Stimulated activated CD4-positive, alpha-beta T cell treated with anti-CD3 and anti-CD28 coated beads, Interleukin-2, amount 100 ng/mL, for 48 hours (primary cell): ENCODE results near the gene UBAC2.
"Not testable (repeated sequence)": the region's sequence is repeated elsewhere in the genome, so short reads cannot be mapped to it uniquely, and the experiment has no call there.

Experiments used
- DNase-seq, 2 donors: peaks; one replicate each; pipeline ENCODE4 v3.0.0-alpha.2; 2020

UBAC2 gene

DNA sequence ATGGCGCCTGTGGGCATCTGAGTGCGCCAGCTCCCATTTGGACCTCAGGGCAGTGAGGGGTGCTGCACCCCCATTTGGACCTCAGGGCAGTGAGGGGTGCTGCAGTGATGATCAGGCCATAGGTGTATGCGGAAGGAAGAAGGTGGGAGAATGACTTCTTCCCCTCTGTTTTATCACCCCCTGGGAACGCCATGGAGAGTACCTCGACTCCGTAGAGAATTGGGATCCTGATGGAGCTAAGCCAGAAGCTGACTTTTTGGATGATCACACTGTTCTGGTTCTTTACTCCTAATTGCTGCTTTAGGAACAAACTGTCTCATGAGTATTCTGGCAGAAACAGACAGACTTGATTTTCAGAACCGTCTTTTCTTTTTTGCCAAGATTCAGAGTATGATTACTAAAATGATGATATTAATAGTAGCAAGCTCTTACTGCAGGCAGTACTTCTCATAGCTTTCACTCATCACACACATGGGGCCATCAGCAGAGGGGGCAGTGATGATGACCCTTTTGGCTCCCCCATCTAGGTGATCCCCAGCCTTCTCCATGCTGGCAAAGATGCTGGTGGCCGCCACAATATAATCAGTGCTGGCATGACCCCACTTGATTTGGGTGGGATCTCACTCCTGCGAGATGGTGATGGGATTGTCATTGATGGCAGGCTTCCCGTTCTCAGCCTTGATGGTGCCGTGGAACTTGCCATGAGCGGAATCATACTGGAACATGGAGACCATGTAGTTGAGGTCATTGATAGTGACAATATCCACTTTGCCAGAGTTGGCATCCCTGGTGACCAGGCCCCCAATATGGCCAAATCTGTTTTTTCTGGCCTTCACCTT, 10.3 kb upstream of the UBAC2 start:
- DNase-seq = no peak

DNA sequence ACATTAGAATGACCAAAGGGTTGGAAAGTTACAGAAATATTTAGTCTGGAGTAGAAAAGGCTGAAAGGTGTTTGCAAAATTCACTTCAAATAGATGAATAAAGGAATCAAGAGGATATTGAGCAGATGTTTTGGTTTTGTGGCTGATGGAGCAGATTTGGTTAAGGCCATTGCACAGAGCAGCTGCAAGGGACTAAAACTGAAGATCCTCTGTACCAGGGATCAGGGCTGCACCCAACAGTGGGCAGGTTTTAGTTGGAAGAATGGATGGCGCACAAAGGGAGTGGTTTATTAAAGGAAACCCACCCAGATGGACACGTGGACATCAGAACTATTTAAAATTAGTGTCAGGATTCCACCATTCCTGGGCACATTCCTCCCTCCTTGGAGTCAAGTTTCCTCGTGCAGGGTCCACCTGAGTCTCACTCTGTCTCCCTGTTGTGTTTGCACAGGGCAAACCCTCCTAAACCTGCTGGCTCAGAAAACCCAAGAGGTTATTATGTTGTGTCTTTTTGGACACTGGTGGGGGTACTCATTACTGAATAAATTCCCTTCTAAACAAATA, 9.2 kb upstream of the UBAC2 start:
- no peak for DNase-seq

DNA sequence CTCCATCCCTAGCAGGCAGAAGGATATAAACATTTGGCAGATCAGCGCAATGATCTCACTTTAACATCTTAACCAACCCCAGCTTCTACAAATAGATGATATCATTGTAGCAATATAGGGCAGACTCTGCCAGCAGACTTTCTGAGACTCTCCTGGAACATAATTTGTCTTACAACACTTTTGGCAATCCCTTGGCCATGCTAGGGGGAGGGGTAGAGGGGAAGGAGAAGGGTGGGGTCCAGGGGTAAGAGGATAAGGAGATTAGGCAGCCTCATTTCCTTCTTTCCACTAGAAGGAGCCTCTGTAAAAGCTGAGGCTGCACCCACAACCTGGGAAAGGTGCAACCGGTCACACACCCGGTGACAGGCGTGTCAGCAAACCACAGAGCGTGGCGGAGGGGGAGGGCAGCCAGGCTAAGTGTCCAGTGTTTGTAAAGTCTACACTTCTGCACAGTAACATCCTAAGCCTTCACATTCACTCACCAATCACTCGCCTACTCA, 8.7 kb upstream of the UBAC2 start:
- no peak for DNase-seq

DNA sequence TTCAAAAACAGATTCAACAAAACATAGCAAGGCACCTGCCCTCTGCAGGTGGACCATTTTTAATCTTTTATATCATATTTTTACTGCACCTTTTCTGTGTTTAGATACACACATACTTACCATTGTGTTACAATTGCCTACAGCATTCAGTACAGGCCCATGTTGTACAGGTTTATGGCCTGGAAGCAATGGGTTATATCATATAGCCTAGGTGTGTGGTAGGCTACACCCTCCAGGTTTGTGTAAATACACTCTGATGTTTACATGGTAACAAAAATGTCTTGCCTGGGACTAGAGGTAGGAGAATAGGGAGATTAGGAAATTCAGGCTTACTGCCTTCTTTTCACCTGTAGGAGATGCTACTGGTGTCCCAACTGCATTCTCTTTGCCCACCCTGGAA, 8.2 kb upstream of the UBAC2 start:
- no peak for DNase-seq

DNA sequence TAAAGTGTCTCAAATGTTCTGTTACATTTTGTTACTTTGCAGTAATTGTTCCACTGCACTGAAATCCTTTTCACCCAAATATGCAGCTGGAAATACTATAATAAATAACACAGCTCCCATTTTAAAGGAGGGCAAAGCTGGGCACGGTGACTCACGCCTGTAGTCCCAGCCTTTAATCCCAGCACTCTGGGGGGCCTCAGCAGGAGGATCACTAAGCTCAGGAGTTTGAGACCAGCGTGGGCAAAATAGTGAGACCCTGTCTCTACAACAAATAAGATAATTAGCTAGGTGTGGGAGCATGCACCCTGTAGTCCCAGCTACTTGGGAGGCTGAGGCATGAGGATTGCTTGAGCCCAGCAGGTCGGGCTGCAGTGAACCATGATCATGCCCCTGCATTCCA, 7.5 kb upstream of the UBAC2 start:
- DNase-seq = no peak

DNA sequence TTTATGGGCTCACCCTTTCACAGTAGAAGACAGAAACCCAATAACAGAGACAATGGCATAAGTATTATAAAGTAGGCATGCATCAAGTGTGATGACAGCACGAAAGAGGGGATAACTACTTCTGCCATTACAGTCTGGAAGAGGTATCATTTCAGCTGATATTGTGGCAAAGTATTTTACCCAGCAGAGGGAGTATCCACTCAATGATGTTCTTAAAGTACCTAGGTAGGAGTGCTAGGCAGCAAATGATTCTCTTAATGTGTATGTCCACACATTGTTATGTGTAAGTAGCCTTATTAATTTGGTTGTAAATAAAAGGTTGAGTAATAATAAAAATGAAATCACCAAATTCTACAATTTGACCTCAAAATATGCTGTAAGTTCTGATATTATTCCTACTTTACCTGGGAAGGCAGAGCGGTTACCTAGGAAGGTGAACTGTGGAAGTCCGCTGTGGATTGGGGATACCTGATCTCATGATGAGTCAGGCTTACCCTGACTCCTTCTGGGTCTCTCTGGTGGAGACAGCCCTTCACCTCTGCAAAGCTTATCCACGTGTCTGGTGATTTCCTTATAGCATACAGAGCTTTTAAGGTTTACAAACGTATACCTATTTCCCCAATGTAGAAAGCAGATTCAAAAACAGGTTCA, 4.1 kb upstream of the UBAC2 start:
- DNase-seq = no peak

DNA sequence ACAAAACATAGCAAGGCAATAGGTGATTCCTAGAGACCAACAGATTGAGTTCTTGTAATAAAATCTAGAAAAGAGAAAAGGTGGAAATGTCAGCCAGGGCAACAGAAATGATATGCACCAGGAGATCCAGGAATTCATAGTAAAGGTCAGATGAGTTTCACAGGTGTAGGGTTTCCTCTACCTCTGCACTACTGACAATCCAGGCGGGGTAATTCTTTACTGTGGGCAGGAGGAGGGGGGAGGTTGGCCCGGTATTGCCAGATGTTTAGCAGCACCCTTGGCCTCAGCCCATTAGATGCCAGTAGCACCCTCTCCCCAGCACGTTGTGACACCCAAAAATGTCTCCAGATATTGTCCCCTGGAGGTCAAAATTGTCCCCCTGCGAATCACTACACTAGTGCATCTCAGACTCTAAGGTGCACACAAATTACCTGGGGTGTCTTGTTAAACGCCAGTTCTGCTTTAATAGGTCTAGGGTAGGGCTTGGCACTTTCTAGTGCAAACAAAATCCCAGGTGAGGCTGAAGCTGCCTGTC, 3.5 kb upstream of the UBAC2 start:
- DNase-seq = no peak

DNA sequence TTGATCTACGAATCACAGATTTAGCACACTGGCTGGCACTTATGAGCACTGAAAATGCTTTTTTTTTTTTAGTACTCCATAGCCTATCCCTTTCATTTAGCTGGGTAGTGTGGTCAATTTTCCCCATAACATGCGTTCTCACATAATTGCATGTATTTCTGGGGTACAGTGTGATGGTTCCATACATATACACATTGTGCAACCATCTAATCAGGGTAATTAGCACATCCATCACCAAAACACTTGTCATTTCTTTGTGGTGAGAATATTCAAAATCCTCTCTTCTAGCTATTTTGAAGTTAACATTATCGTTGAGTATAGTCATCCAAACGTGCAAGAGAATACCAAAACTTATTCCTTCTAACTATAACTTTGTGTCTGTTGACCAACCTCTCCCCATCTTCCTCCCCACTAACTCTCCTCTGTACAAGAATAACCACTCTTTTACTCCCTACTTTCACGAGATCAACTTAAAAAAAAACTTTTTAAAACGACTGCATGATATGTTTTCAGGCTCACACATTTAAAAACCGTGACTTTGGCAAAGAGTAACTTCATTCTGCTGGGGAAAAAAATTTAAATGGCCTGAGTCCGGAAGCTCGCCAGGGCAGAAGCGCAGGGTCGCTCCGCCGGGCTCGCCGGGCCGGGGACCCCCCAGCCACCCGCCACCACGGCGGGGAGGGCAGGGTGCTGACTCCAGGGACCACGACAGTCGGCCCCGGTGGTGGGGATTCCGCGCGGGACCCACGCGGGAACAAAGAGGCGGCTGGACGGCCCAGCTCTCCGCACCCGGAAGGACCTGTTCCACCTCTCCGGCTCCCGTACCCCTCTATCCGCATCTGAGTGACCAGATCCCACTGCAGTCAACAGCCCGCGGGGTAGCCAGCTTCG, 868 bp upstream of the UBAC2 start:
- DNase-seq = no peak

DNA sequence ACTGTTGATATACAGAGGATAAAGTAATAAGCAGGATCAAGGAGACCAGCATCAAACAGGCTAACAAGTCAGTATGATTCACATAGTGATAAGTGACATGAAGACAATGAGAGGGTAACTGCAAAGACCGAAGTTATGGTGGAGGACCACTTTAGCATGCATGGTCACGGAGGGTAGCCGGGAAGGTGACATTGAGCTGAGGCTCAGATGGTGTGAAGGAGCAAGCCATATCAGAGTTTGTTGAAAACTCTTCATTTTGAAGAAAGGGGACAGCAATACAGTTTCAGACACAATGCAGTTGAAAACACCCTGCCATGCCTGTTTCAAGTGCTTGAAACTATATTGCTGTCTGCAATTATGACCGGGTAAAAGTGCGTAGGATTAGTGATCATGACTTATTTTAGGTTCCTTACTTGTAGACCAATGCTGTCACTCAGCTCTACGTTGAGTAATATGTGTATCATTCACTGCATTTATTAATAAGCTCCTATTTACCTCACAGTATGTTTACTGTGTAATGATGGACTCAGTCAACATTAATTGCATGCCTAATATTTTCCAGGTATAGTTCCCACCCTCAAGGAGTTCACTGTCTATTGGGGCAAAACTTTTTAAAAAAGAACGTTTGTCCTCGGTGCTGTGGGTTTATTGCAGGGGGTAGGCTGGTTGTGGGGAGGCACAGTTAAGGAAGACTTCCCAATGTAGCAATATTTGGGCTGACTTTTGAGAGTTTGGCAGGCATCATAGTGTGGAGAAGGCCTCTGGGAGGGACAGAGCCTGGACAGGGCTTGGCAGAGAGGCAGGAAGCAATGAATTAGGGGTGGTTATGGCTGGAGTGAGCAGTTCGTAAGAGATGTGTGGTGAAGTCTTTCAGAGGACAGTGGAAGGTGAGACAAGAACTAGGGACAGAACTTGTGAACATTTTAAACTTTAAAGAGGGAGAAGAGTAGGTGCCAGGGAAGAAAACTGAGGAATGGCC, 3.2 kb downstream of the UBAC2 start:
- DNase-seq = no peak

DNA sequence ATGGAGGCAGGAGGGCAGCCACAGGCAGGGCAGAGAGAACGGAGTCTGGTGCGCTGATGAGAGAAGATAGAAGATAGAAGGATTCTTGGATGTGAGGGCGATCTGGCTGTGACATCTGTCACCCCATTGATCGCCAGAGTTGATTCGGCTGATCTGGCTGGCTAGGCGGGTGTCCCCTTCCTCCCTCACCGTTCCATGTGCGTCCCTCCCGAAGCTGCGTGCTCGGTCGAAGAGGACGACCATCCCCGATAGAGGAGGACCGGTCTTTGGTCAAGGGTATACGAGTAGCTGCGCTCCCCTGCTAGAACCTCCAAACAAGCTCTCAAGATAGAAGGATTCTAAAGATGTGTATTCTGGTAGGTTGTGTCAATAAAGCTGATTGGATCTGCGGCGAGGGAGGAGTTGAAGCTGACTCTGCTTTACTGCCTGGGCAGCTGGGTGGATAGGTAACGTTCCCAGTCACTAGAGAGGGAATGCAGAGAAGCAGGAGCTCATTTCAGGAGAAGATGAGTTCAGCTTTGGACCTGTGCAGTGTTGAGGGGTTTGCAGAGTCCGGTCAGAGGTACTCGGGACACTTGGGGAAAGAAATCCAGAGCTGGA, 5.1 kb downstream of the UBAC2 start:
- DNase-seq = no peak

DNA sequence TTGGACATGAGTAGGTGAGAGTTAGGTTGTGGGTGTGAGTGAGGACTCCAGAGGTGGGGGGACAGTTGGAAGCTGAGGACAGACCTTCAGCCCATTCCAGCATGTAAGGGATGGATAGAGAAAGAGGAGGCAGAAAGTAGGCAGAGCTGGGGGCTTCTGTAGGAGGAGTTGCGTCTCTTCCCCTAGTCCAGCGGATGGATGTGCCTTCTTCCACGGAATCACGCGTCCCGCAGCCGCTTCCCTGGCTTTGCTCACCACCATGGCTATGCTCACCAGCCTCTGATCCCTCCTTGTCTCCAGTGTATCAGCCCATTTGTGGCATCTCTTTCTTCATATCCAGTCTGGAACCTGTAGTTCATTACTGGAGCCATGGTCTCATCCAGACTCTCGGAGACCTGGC, 5.6 kb downstream of the UBAC2 start:
- no peak for DNase-seq

DNA sequence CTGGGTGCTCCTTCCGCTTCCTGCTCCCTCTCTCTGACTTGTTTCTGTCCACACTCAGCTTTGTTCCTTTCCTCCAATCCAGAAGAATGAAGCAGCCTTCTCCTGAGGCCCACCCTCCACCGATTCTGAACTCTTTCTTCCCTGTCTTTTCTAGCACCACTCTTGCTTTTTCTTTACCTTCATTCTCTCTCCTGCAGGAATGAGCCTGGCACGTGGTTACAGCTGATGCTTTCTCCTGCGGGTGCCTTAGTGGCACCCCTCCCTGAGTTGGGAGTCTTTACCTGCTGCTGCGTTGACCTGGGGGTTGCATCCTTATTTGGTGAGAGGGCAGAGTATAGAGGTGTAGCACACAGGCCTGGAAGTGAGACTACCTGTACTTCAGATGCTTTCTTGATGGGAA, 6.2 kb downstream of the UBAC2 start:
- DNase-seq = no peak

DNA sequence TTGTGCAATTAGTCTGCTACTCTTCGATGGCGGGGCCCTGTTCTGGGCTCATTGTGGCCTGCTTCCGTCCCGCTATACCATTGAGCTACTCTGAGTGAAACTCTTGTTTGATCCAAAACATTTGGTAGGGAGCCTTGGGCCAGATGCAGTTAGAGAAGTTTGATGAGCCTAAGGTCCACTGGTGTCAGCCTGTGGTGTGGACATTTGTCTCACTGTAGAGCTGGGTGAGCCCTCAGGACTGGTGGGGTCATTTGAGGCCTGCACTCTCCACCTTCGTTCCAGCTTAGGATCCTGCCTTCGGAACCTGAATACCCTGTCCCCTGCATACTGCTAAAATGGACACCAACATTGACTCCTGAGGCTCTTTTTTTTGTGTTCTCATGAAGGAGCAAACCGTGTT, 6.9 kb downstream of the UBAC2 start:
- no peak for DNase-seq

DNA sequence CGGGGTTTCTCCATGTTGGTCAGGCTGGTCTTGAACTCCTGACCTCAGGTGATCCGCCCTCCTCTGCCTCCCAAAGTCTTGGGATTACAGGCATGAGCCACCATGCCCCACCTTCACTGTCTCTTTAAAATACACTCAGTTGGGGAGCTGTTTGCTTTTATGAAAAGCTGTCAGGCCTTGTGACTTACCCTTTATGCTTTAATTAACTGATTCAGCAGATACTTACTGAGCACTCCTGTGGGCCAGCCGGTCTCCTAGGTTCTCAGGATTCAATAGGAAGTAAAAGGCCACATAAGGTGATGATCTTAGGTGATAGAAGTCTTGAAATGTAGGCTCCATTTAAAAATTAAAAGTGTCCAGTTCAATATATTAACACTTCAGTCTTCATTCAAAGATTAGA, 7.5 kb downstream of the UBAC2 start:
- DNase-seq = no peak

DNA sequence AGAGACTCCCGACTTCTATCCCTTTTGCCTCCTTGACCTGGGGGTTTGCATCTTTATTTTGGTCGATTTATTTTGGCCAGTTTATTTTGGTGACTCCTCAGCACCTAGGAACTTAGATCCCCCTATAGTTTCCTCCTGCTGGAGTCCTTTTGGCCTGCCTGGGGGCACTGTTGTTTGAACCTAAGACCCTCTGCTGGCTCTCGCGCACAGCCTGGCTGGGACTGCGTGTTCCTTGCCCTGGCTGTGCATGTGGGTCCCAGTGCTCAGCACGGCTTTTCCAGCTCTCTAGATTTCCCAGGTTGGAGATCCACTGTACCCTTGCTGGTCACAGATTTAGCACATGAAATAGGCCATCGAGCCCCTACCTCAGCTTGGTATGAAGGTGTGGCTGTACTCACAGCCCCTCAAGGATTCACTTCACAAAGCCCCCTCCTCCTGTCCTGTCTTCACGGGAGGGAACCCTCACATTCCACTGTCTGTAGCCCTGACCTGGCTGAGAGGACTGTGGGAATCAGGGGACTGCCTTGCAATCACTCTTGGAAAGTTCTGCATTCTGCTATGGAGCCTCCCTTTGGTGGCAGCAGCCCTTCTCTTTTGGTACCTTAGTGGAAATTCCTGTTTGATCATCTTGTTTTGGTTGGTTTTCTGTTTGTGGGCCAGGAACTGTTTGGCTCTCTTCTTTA, 8.3 kb downstream of the UBAC2 start:
- no peak for DNase-seq

DNA sequence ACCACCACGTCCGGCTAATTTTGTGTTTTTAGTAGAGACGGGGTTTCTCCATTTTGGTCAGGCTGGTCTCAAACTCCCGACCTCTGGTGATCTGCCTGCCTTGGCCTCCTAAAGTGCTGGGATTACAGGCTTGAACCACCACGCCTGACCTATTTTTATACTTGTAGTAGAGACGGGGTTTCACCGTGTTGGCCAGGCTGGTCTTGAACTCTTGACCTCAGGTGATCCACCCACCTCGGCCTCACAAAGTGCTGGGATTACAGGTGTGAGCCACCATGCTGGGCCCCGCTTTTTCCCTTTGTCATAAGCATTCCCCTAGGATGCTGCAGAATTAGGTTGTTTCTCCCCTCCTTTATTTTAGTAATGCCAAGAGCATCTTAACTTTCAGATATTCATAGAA, 10.0 kb downstream of the UBAC2 start:
- DNase-seq = not testable (repeated sequence)

DNA sequence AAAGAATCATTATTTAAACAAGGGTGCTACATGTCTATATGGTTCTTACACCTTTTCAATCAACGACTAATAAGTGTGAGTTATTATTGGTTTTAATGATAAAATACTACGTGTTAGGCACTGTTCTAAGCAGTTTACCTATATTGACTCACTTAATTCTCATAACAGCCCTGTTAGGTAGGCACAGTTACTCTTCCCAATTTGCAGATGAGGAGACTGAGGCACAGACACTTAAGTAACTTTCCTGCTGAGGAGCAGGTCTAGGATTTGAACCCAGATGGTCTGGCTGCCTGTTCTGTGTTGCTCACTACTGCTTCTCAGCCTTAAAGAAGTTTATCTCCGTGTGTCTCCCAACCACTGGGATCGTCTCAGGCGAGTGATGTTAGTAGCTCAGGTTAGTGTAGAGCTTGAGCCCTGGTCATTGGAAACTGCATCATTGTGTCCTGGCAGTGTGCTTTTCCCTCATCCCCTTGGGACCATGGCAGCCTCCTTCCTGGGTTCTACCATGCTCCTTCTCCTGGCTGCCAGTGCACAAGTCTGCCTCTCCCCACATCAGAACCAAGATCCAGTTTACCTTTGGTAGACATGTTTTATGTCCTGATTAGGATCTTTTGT, 10.9 kb downstream of the UBAC2 start:
- DNase-seq = no peak

DNA sequence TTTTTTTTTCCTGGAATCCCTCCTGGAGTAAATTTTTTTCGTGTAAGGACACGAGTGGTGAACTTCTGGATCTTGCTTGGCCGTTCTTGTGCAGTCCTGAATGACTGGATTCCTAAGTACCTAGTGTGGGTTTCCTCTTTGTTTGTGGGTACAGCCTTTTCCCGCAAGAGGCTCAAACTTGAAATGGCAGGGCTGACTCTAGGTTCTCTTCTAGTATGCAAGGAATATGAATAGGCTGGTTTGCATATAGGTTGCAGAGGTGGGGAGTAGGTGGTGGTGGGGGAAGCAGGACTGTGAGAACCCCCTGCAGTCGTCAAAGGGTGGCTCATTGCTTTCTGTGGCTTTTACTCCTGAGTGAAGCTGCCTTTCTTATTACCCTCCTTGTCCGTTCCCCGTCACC, 13.6 kb downstream of the UBAC2 start:
- DNase-seq = peak in 1 of 2 donors; percentile 38

DNA sequence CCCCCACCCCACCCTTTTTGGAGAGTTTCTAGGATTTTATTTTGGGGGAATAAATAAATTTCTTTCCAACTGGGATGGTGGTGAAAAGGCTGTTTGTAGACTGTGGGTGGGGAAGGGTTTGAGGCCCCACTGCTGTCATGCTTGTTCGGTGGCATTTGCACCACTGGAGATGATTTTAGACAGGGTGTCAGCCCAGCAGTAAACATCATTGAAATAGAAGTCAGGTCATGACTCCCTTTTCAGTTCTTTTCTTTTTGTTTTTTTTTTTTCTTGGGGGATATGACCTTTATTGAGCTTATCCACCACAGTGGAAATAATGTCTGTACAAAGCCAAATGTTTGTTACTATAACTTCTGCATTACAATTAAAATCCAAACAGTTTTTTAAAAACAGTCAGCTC, 14.1 kb downstream of the UBAC2 start:
- DNase-seq = no peak
